A549 (cell line): ENCODE measurements around the gene TP53I3. TPM values are rescaled to one million over a fixed set of nuclear protein-coding genes. Genes with fewer than 3 reads are reported as not detected.

Experiments used
- ATAC-seq, 2 experiments: fragments of 200-7000 bp in 1 of 2; fragments of >200 bp in 1 of 2; cut with Nextera tagmentation in 1 of 2; cut with Tn5 transposase in 1 of 2; 3 replicates each; pipeline versions ENCODE4 v1.8.0 to v1.9.1; 2018 to 2020; ENCODE audit warnings: mild to moderate bottlenecking in 1 of 2, moderate library complexity in 1 of 2
- CTCF ChIA-PET: fragments of 300-600 bp; sonication (Branson Sonifier 250); formaldehyde crosslinking; extraction: SDS; loops from one replicate; lab custom pipeline; 2021; ENCODE audit warnings: antibody characterized with exemption, inconsistent platforms; lab: Yijun Ruan, JAX
- POLR2A ChIA-PET: fragments of 350-600 bp; formaldehyde crosslinking; extraction: SDS; loops from one replicate; lab custom pipeline; 2021; ENCODE audit warnings: antibody characterized with exemption, inconsistent platforms; lab: Yijun Ruan, JAX
- DNase-seq, 2 experiments: peaks; one replicate each; pipeline versions ENCODE4 v3.0.0 to v3.0.0-alpha.2; 2011 to 2016; ENCODE audit warnings: low read depth in 1 of 2, low spot score in 1 of 2
- FAIRE-seq: peaks from 2 replicates; lab custom pipeline; 2011; peaks lifted over from hg19 to GRCh38; lab: Jason Lieb, UNC
- H3K27ac ChIP-seq, 2 experiments: fragments of >200 bp; sonication (Bioruptor Twin); formaldehyde crosslinking; 3 replicates each; pipeline ENCODE4 v1.5.1; 2016 to 2017
- H3K4me1 ChIP-seq: fragments of >200 bp; sonication (Bioruptor Twin); formaldehyde crosslinking; 3 replicates; pipeline ENCODE4 v1.6.1; 2016
- H3K4me2 ChIP-seq: fragments of >200 bp; sonication (Bioruptor Twin); formaldehyde crosslinking; 3 replicates; pipeline ENCODE4 v1.6.1; 2016
- H3K4me3 ChIP-seq: fragments of >200 bp; sonication (Bioruptor Twin); formaldehyde crosslinking; 3 replicates; pipeline ENCODE4 v1.5.1; 2016
- H3K9me3 ChIP-seq: fragments of >200 bp; sonication (Bioruptor Twin); formaldehyde crosslinking; 3 replicates; pipeline ENCODE4 v1.6.1; 2016
- ATOH8 ChIP-seq: fragments of 250-450 bp; sonication (Bioruptor Pico); IDR thresholded peaks from 2 replicates; pipeline ENCODE4 v1.5.0; 2020; ENCODE audit warnings: low read depth, mild to moderate bottlenecking, moderate library complexity
- BHLHE40 ChIP-seq: IDR thresholded peaks from 2 replicates; pipeline ENCODE4 v1.6.1; 2012; ENCODE audit warnings: low read depth, low read length, inconsistent platforms
- CBX8 ChIP-seq: fragments of 200-600 bp; sonication (generic); IDR thresholded peaks from 2 replicates; pipeline ENCODE4 v1.6.1; 2016
- CEBPB ChIP-seq, 2 experiments: fragments of >200 bp in 1 of 2; sonication (Bioruptor Twin) in 1 of 2; formaldehyde crosslinking in 1 of 2; IDR thresholded peaks; 2 replicates each; pipeline ENCODE4 v1.6.1; 2012 to 2016
- CHD4 ChIP-seq: fragments of 200-600 bp; sonication (generic); IDR thresholded peaks from 2 replicates; pipeline ENCODE4 v1.6.1; 2016; ENCODE audit warnings: antibody characterized with exemption, mild to moderate bottlenecking, borderline replicate concordance
- EHMT2 ChIP-seq: fragments of 200-600 bp; sonication (generic); IDR thresholded peaks from 2 replicates; pipeline ENCODE4 v1.6.1; 2016; ENCODE audit warnings: antibody characterized with exemption, low read depth, mild to moderate bottlenecking, moderate library complexity
- HEYL ChIP-seq: fragments of 250-450 bp; sonication (Bioruptor Pico); IDR thresholded peaks from 2 replicates; pipeline ENCODE4 v1.8.0; 2021; ENCODE audit warnings: mild to moderate bottlenecking, moderate library complexity
- HOXA7 ChIP-seq: fragments of 250-450 bp; sonication (Bioruptor Pico); IDR thresholded peaks from 2 replicates; pipeline ENCODE4 v1.5.0; 2020; ENCODE audit warnings: mild to moderate bottlenecking, moderate library complexity
- HOXB5 ChIP-seq: fragments of 250-450 bp; sonication (Bioruptor Pico); IDR thresholded peaks from 2 replicates; pipeline ENCODE4 v1.5.0; 2020; ENCODE audit warnings: mild to moderate bottlenecking, moderate library complexity
- KDM1A ChIP-seq: fragments of 200-600 bp; sonication (generic); IDR thresholded peaks from 2 replicates; pipeline ENCODE4 v1.6.1; 2016; ENCODE audit warnings: low read depth, mild to moderate bottlenecking
- NFE2L2 ChIP-seq: fragments of 150-350 bp; conservative IDR thresholded peaks from 2 replicates; pipeline ENCODE4 v1.6.1; 2014; ENCODE audit warnings: low read length
- NPAS2 ChIP-seq: fragments of 250-450 bp; sonication (Bioruptor Pico); IDR thresholded peaks from 2 replicates; pipeline ENCODE4 v1.8.0; 2022; ENCODE audit warnings: mild to moderate bottlenecking, moderate library complexity, borderline replicate concordance
- PHF8 ChIP-seq: fragments of 200-600 bp; sonication (generic); IDR thresholded peaks from 2 replicates; pipeline ENCODE4 v1.6.1; 2016; ENCODE audit warnings: low read depth, mild to moderate bottlenecking, antibody characterized with exemption, moderate library complexity, borderline replicate concordance
- POLR2A ChIP-seq: IDR thresholded peaks from 2 replicates; pipeline ENCODE4 v1.6.1; 2012; ENCODE audit warnings: mild to moderate bottlenecking, low read length
- RAD21 ChIP-seq, 2 experiments: fragments of >200 bp in 1 of 2; sonication (Bioruptor Twin) in 1 of 2; formaldehyde crosslinking in 1 of 2; IDR thresholded peaks in 1 of 2; conservative IDR thresholded peaks in 1 of 2; 2 replicates in 1 of 2; 3 replicates in 1 of 2; pipeline ENCODE4 v1.6.1; 2012 to 2018; ENCODE audit warnings: inconsistent platforms in 1 of 2
- RCOR1 ChIP-seq: fragments of 150-350 bp; IDR thresholded peaks from 2 replicates; pipeline ENCODE4 v1.6.1; 2014; ENCODE audit warnings: antibody characterized with exemption, low read length, low read depth
- SMC3 ChIP-seq: fragments of >200 bp; sonication (Bioruptor Twin); formaldehyde crosslinking; IDR thresholded peaks from 3 replicates; pipeline ENCODE4 v1.6.1; 2018; ENCODE audit warnings: inconsistent platforms
- TFCP2L1 ChIP-seq: fragments of 250-450 bp; sonication (Bioruptor Pico); IDR thresholded peaks from 2 replicates; pipeline ENCODE4 v1.5.0; 2021; ENCODE audit warnings: mild to moderate bottlenecking
- TP53 ChIP-seq: fragments of 250-450 bp; sonication (Bioruptor Pico); IDR thresholded peaks from 2 replicates; pipeline ENCODE4 v1.5.0; 2021; ENCODE audit warnings: mild to moderate bottlenecking, moderate library complexity
- ZNF302 ChIP-seq: fragments of 250-450 bp; sonication (Bioruptor Pico); IDR thresholded peaks from 2 replicates; pipeline ENCODE4 v1.9.0; 2021; ENCODE audit warnings: inconsistent platforms, mild to moderate bottlenecking, moderate library complexity
- whole genome bisulfite sequencing: methylation state at CpG from one replicate; pipeline ENCODE4 v1.1.6; 2017; ENCODE audit errors: missing lambda C conversion rate; 5-methylcytosine and 5-hydroxymethylcytosine counted together
- polyA plus RNA-seq, 4 experiments: library from polyadenylated mRNA; depleted of rRNA in 3 of 4; stranded (reverse); fragments of >200 nt; fragmentation: RNase III in 1 of 4; extraction: RNeasy Plus Mini Kit Qiagen cat#74134 plus additional on column Dnase treatment in 1 of 4; gene quantifications; 2 replicates in 3 of 4; 3 replicates in 1 of 4; pipeline ENCODE4 v1.2.3, GENCODE V29; 2011 to 2017
- TF ChIP-seq, protein P1 (sequence below): fragments of 250-450 bp; sonication (Bioruptor Pico); IDR thresholded peaks from 2 replicates; pipeline ENCODE4 v1.5.0; 2021; ENCODE audit warnings: mild to moderate bottlenecking, moderate library complexity, borderline replicate concordance
- TF ChIP-seq, protein P2 (sequence below): fragments of >200 bp; sonication (Bioruptor Twin); formaldehyde crosslinking; IDR thresholded peaks from 3 replicates; pipeline ENCODE4 v1.6.1; 2016
- TF ChIP-seq, protein P3 (sequence below): fragments of >200 bp; sonication (Bioruptor Twin); formaldehyde crosslinking; IDR thresholded peaks from 2 replicates; pipeline ENCODE4 v1.6.1; 2016
- TF ChIP-seq, protein P4 (sequence below): IDR thresholded peaks from 2 replicates; pipeline ENCODE4 v1.6.1; 2012

The TP53I3 gene
- polyA plus RNA-seq, 2 of the 4 experiments (the other 2 are of a cell fraction), result 93.7 to 173 TPM

DNA sequence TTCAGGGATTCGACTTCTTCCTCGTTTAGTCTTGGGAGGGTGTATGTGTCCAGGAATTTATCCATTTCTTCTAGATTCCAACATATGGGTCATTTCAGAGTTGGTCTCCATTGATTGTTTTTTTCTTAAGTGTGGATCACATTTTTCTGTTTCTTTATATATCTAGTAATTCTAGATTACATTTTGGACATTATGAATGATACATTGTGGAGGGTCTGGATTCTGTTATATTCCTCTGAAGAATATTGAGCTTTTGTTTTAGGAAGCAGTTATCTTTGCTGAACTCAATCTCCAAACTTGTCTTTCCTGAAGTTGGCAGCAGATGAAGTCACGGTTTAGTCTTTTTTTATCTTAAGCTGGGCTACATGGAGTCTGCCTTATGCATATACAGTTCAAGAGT is 47.9 kb upstream of the TP53I3 start:
- no peak overlapping the region for H3K4me2 ChIP-seq
- ChIA-PET CTCF (interaction anchor here (0.7 to 1.2 kb wide), 2 partner anchors 48 to 781 kb away, joined by 3 read pairs; partner anchors contain the start of gene TP53I3), POLR2A (no interaction called here)
- DNase-seq (no peak), ATAC-seq (no peak), FAIRE-seq (no peak)
- peaks cover 9% of the 10 kb centered on the region; the same call in 1 of the 3 replicates for H3K9me3 ChIP-seq
- 80% methylated on average over 3 of the region's 3 CpGs for WGBS
- no peak overlapping the region for H3K27ac ChIP-seq
- H3K4me3 ChIP-seq, result no peak overlapping the region
- no peaks in the 10 kb centered on the region for H3K4me1 ChIP-seq
- TF ChIP-seq KDM1A, result no peak
- TF ChIP-seq CHD4, result no peak
- no peak for TF ChIP-seq RCOR1
- no peak for TF ChIP-seq HOXA7 (CRISPR knock-in tag)
- TF ChIP-seq POLR2A, result no peak
- TF ChIP-seq CEBPB (IDR thresholded peaks at IDR 0.05), result no peak
- TF ChIP-seq, protein P1, sequence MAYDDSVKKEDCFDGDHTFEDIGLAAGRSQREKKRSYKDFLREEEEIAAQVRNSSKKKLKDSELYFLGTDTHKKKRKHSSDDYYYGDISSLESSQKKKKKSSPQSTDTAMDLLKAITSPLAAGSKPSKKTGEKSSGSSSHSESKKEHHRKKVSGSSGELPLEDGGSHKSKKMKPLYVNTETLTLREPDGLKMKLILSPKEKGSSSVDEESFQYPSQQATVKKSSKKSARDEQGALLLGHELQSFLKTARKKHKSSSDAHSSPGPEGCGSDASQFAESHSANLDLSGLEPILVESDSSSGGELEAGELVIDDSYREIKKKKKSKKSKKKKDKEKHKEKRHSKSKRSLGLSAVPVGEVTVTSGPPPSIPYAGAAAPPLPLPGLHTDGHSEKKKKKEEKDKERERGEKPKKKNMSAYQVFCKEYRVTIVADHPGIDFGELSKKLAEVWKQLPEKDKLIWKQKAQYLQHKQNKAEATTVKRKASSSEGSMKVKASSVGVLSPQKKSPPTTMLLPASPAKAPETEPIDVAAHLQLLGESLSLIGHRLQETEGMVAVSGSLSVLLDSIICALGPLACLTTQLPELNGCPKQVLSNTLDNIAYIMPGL (CRISPR knock-in tag), result no peak
- TF ChIP-seq NFE2L2, result no peak
- TF ChIP-seq SMC3, result no peak

GRCh38 chr2:24125956-24126355 is 41.3 kb upstream of the TP53I3 start:
- no peak for DNase-seq
- H3K27ac ChIP-seq, result no peak overlapping the region
- ATAC-seq, result no peak
- no peaks in the 10 kb centered on the region for H3K9me3 ChIP-seq
- ChIA-PET POLR2A (no interaction called here), CTCF (interaction anchor here (2.7 to 8.3 kb wide), 2 partner anchors 15 to 42 kb away, joined by 12 to 75 read pairs; partner anchors contain the start of gene TP53I3)
- TF ChIP-seq, protein P2, sequence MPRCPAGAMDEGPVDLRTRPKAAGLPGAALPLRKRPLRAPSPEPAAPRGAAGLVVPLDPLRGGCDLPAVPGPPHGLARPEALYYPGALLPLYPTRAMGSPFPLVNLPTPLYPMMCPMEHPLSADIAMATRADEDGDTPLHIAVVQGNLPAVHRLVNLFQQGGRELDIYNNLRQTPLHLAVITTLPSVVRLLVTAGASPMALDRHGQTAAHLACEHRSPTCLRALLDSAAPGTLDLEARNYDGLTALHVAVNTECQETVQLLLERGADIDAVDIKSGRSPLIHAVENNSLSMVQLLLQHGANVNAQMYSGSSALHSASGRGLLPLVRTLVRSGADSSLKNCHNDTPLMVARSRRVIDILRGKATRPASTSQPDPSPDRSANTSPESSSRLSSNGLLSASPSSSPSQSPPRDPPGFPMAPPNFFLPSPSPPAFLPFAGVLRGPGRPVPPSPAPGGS, result no peak
- TF ChIP-seq PHF8, result no peak
- TF ChIP-seq RAD21 (conservative IDR thresholded peaks at IDR 0.05 in 1 of 2, IDR thresholded peaks at IDR 0.05 in 1 of 2), result no peak
- TF ChIP-seq, protein P3, sequence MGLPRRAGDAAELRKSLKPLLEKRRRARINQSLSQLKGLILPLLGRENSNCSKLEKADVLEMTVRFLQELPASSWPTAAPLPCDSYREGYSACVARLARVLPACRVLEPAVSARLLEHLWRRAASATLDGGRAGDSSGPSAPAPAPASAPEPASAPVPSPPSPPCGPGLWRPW, result no peak
- no peak for TF ChIP-seq KDM1A
- TF ChIP-seq CBX8, result no peak
- no peak for TF ChIP-seq ZNF302 (CRISPR knock-in tag)
- TF ChIP-seq HOXB5 (CRISPR knock-in tag), result no peak
- TF ChIP-seq, protein P4, sequence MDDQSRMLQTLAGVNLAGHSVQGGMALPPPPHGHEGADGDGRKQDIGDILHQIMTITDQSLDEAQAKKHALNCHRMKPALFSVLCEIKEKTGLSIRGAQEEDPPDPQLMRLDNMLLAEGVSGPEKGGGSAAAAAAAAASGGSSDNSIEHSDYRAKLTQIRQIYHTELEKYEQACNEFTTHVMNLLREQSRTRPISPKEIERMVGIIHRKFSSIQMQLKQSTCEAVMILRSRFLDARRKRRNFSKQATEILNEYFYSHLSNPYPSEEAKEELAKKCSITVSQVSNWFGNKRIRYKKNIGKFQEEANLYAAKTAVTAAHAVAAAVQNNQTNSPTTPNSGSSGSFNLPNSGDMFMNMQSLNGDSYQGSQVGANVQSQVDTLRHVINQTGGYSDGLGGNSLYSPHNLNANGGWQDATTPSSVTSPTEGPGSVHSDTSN, result no peak
- no peak for TF ChIP-seq EHMT2
- TF ChIP-seq NPAS2, result no peak
- no peak for TF ChIP-seq BHLHE40
- no peak for TF ChIP-seq TP53
- no peak for TF ChIP-seq HEYL
- no peak for TF ChIP-seq TFCP2L1
- TF ChIP-seq ATOH8, result no peak
- no peak for TF ChIP-seq POLR2A
- TF ChIP-seq HOXA7 (CRISPR knock-in tag), result no peak
- H3K4me1 ChIP-seq, result peaks cover 13% of the 10 kb centered on the region; the same call in 1 of the 3 replicates
- WGBS, result 82% methylated on average over 1 of the region's 1 CpG
- FAIRE-seq, result no peak
- H3K4me3 ChIP-seq, result no peak overlapping the region
- no peak overlapping the region for H3K4me2 ChIP-seq
